ENCODE measurements around the gene VTI1A. TPM values are rescaled to one million over a fixed set of nuclear protein-coding genes. Genes with fewer than 3 reads are reported as not detected.

The VTI1A gene
- total and polyA plus RNA-seq, 4 donors, result 5.5 to 26.9 (median 13.1) TPM

DNA sequence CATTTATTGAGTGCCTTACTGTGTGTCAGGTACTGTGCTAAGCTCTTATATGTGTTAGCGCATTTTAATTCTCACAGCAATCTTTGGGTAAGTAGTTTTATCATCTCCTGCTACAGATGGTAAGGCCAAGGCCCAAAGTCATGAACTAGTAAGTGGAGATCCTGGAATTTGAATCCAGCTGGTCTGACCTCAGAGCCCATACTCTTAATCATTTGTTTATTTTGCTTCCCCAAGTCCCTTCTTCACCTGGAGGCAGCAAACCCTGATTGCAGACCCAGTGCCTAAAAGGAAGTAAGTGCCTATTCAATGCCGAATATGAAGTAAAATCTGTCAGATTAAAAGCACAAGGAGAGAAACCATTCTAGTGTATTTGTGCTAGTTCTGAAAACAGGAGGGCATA is 320.1 kb downstream of the VTI1A start:
- WGBS, result 98% methylated on average over 2 of the region's 2 CpGs
- Histone ChIP-seq H3K36me3 (ENCODE audit: control insufficient read depth in 4 of 4, insufficient read depth in 3 of 4, low read depth in 1 of 4, low read length in 3 of 4) (no peaks in the 10 kb centered on the region), H3K27me3 (ENCODE audit: control insufficient read depth in 4 of 4, insufficient read depth in 4 of 4, low read length in 3 of 4) (no peaks in the 10 kb centered on the region), H3K9me3 (ENCODE audit: control insufficient read depth in 4 of 4, low read length in 3 of 4) (no peaks in the 10 kb centered on the region), H3K27ac (ENCODE audit: low read depth in 1 of 2, low read length in 2 of 2) (no peak overlapping the region), H3K4me3 (ENCODE audit: low read depth in 1 of 3, low read length in 3 of 3) (no peak overlapping the region), H3K9ac (ENCODE audit: low read depth in 1 of 2, low read length in 2 of 2) (no peak overlapping the region), H3K4me1 (ENCODE audit: control insufficient read depth in 4 of 4, insufficient read depth in 4 of 4, low read length in 3 of 4) (no peaks in the 10 kb centered on the region)
- TF ChIP-seq NR2F2 (IDR thresholded peaks at IDR 0.05) (no peak), TAF1 (conservative IDR thresholded peaks at IDR 0.05) (no peak), JUND (IDR thresholded peaks at IDR 0.05) (no peak), RAD21 (IDR thresholded peaks at IDR 0.05) (no peak), FOXA2 (IDR thresholded peaks at IDR 0.05) (no peak), HNF4A (conservative IDR thresholded peaks at IDR 0.05) (no peak), FOXA1 (IDR thresholded peaks at IDR 0.05) (no peak), ATF3 (IDR thresholded peaks at IDR 0.05) (no peak), SP1 (IDR thresholded peaks at IDR 0.05) (no peak), YY1 (IDR thresholded peaks at IDR 0.05) (no peak), RXRA (IDR thresholded peaks at IDR 0.05) (no peak), HNF4G (IDR thresholded peaks at IDR 0.05) (no peak), EGR1 (IDR thresholded peaks at IDR 0.05; ENCODE audit: low read depth in 2 of 2) (no peak)
- TF ChIP-seq, protein P1, sequence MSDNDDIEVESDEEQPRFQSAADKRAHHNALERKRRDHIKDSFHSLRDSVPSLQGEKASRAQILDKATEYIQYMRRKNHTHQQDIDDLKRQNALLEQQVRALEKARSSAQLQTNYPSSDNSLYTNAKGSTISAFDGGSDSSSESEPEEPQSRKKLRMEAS (IDR thresholded peaks at IDR 0.05), result no peak
- TF ChIP-seq, protein P2, sequence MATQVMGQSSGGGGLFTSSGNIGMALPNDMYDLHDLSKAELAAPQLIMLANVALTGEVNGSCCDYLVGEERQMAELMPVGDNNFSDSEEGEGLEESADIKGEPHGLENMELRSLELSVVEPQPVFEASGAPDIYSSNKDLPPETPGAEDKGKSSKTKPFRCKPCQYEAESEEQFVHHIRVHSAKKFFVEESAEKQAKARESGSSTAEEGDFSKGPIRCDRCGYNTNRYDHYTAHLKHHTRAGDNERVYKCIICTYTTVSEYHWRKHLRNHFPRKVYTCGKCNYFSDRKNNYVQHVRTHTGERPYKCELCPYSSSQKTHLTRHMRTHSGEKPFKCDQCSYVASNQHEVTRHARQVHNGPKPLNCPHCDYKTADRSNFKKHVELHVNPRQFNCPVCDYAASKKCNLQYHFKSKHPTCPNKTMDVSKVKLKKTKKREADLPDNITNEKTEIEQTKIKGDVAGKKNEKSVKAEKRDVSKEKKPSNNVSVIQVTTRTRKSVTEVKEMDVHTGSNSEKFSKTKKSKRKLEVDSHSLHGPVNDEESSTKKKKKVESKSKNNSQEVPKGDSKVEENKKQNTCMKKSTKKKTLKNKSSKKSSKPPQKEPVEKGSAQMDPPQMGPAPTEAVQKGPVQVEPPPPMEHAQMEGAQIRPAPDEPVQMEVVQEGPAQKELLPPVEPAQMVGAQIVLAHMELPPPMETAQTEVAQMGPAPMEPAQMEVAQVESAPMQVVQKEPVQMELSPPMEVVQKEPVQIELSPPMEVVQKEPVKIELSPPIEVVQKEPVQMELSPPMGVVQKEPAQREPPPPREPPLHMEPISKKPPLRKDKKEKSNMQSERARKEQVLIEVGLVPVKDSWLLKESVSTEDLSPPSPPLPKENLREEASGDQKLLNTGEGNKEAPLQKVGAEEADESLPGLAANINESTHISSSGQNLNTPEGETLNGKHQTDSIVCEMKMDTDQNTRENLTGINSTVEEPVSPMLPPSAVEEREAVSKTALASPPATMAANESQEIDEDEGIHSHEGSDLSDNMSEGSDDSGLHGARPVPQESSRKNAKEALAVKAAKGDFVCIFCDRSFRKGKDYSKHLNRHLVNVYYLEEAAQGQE (IDR thresholded peaks at IDR 0.05), result no peak
- TF ChIP-seq, protein P3, sequence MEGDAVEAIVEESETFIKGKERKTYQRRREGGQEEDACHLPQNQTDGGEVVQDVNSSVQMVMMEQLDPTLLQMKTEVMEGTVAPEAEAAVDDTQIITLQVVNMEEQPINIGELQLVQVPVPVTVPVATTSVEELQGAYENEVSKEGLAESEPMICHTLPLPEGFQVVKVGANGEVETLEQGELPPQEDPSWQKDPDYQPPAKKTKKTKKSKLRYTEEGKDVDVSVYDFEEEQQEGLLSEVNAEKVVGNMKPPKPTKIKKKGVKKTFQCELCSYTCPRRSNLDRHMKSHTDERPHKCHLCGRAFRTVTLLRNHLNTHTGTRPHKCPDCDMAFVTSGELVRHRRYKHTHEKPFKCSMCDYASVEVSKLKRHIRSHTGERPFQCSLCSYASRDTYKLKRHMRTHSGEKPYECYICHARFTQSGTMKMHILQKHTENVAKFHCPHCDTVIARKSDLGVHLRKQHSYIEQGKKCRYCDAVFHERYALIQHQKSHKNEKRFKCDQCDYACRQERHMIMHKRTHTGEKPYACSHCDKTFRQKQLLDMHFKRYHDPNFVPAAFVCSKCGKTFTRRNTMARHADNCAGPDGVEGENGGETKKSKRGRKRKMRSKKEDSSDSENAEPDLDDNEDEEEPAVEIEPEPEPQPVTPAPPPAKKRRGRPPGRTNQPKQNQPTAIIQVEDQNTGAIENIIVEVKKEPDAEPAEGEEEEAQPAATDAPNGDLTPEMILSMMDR (IDR thresholded peaks at IDR 0.05; ENCODE audit: low read depth, low read length, missing input control), result no peak
- TF ChIP-seq, protein P4, sequence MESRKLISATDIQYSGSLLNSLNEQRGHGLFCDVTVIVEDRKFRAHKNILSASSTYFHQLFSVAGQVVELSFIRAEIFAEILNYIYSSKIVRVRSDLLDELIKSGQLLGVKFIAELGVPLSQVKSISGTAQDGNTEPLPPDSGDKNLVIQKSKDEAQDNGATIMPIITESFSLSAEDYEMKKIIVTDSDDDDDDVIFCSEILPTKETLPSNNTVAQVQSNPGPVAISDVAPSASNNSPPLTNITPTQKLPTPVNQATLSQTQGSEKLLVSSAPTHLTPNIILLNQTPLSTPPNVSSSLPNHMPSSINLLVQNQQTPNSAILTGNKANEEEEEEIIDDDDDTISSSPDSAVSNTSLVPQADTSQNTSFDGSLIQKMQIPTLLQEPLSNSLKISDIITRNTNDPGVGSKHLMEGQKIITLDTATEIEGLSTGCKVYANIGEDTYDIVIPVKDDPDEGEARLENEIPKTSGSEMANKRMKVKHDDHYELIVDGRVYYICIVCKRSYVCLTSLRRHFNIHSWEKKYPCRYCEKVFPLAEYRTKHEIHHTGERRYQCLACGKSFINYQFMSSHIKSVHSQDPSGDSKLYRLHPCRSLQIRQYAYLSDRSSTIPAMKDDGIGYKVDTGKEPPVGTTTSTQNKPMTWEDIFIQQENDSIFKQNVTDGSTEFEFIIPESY (IDR thresholded peaks at IDR 0.05), result no peak
- no peak for DNase-seq (ENCODE audit: low spot score)

DNA sequence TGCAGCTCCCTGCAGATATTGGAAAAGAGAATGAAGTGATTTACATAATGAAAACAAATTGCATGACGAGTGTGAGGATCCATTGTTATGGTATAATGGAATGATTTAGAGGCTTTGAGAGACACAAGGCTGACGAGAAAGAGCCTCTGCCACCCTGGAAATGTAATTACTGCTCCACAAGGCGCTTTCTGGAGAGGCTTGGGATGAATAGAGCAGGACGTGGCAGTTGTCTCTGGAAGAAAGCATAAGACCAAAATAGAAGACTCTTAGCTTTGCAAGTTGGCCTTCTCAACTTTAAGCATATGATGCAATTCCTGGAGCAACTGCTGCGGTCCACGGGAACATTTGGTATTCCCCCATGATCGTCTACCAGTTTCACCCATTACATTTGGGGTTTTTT is 321.1 kb downstream of the VTI1A start:
- 96% methylated on average over 7 of the region's 7 CpGs for WGBS
- no peaks in the 10 kb centered on the region for H3K4me1 ChIP-seq (ENCODE audit: control insufficient read depth in 4 of 4, insufficient read depth in 4 of 4, low read length in 3 of 4)
- TF ChIP-seq TAF1 (conservative IDR thresholded peaks at IDR 0.05) (no peak), YY1 (IDR thresholded peaks at IDR 0.05) (no peak), EGR1 (IDR thresholded peaks at IDR 0.05; ENCODE audit: low read depth in 2 of 2) (no peak), GABPA (IDR thresholded peaks at IDR 0.05 in 1 of 2, conservative IDR thresholded peaks at IDR 0.05 in 1 of 2) (no peak), JUND (IDR thresholded peaks at IDR 0.05) (no peak), NR2F2 (IDR thresholded peaks at IDR 0.05) (no peak), HNF4G (IDR thresholded peaks at IDR 0.05) (no peak), RXRA (IDR thresholded peaks at IDR 0.05) (no peak), HNF4A (conservative IDR thresholded peaks at IDR 0.05) (no peak), RAD21 (IDR thresholded peaks at IDR 0.05) (no peak)
- TF ChIP-seq, protein P2 (IDR thresholded peaks at IDR 0.05), result no peak
- TF ChIP-seq, protein P4 (IDR thresholded peaks at IDR 0.05), result no peak
- TF ChIP-seq, protein P1 (IDR thresholded peaks at IDR 0.05), result no peak

More for the DNA sequence above, 321.1 kb downstream of the VTI1A start:
- no peaks in the 10 kb centered on the region for H3K9me3 ChIP-seq (ENCODE audit: control insufficient read depth in 4 of 4, low read length in 3 of 4)
- no peak overlapping the region for H3K27ac ChIP-seq (ENCODE audit: low read depth in 1 of 2, low read length in 2 of 2)
- no peak overlapping the region for H3K9ac ChIP-seq (ENCODE audit: low read depth in 1 of 2, low read length in 2 of 2)
- no peaks in the 10 kb centered on the region for H3K36me3 ChIP-seq (ENCODE audit: control insufficient read depth in 4 of 4, insufficient read depth in 3 of 4, low read depth in 1 of 4, low read length in 3 of 4)
- DNase-seq (ENCODE audit: low spot score), result no peak
- H3K4me3 ChIP-seq (ENCODE audit: low read depth in 1 of 3, low read length in 3 of 3), result no peak overlapping the region
- H3K27me3 ChIP-seq (ENCODE audit: control insufficient read depth in 4 of 4, insufficient read depth in 4 of 4, low read length in 3 of 4), result no peaks in the 10 kb centered on the region

Data from liver (tissue), 9 donors.